Endodermal cell (in vitro differentiated cells): ENCODE measurements around the gene RAB3C. TPM values are rescaled to one million over a fixed set of nuclear protein-coding genes. Genes with fewer than 3 reads are reported as not detected.
"Not testable (repeated sequence)": the region's sequence is repeated elsewhere in the genome, so short reads cannot be mapped to it uniquely, and the experiment has no call there.

Source experiments
- DNase-seq: peaks from one replicate; pipeline ENCODE4 v3.0.0-alpha.2; 2017
- H3K27ac ChIP-seq: 2 replicates; pipeline ENCODE4 v1.5.1; 2013; ENCODE audit warnings: mild to moderate bottlenecking, low read depth, low read length, moderate library complexity
- H3K27me3 ChIP-seq: 2 replicates; pipeline ENCODE4 v1.6.1; 2013; ENCODE audit warnings: mild to moderate bottlenecking, low read length, moderate library complexity; ENCODE audit not compliant: insufficient read depth, control insufficient read depth, poor library complexity, severe bottlenecking
- H3K36me3 ChIP-seq: 2 replicates; pipeline ENCODE4 v1.7.0; 2013; ENCODE audit warnings: mild to moderate bottlenecking, low read length, moderate library complexity; ENCODE audit not compliant: control insufficient read depth, insufficient read depth
- H3K4me1 ChIP-seq: one replicate; pipeline ENCODE4 v1.7.0; 2013; ENCODE audit warnings: low read length; ENCODE audit not compliant: control insufficient read depth, insufficient read depth
- H3K4me3 ChIP-seq: 2 replicates; pipeline ENCODE4 v1.5.1; 2013; ENCODE audit warnings: mild to moderate bottlenecking, low read length, moderate library complexity
- H3K9ac ChIP-seq: 2 replicates; pipeline ENCODE4 v1.6.1; 2013; ENCODE audit warnings: mild to moderate bottlenecking, low read length, moderate library complexity; ENCODE audit not compliant: poor library complexity, severe bottlenecking; ENCODE audit errors: extremely low read depth
- H3K9me3 ChIP-seq: 2 replicates; pipeline ENCODE4 v1.6.1; 2013; ENCODE audit warnings: mild to moderate bottlenecking, low read length, moderate library complexity; ENCODE audit not compliant: control insufficient read depth
- H3K27ac Mint-ChIP-seq: 2 replicates; pipeline ENCODE4 v1.8.0; 2020; ENCODE audit warnings: mixed read lengths
- H3K27me3 Mint-ChIP-seq: 2 replicates; pipeline ENCODE4 v1.8.0; 2021; ENCODE audit warnings: mild to moderate bottlenecking, mixed read lengths; ENCODE audit not compliant: insufficient read depth
- H3K36me3 Mint-ChIP-seq: 2 replicates; pipeline ENCODE4 v1.8.0; 2020; ENCODE audit warnings: low read depth, mixed read lengths
- H3K4me1 Mint-ChIP-seq: 2 replicates; pipeline ENCODE4 v1.8.0; 2020; ENCODE audit warnings: mixed read lengths
- H3K4me3 Mint-ChIP-seq: 2 replicates; pipeline ENCODE4 v1.8.0; 2020; ENCODE audit warnings: mild to moderate bottlenecking, moderate library complexity, mixed read lengths
- H3K9me3 Mint-ChIP-seq: 2 replicates; pipeline ENCODE4 v1.8.0; 2020; ENCODE audit warnings: mild to moderate bottlenecking, mixed read lengths
- CTCF ChIP-seq: fragments of 200-600 bp; sonication (generic); conservative IDR thresholded peaks from 2 replicates; pipeline ENCODE4 v1.5.0; 2021; ENCODE audit warnings: antibody characterized with exemption, mild to moderate bottlenecking
- whole genome bisulfite sequencing, 2 experiments: methylation state at CpG; one replicate each; pipeline versions ENCODE4 v1.1.5 to v1.1.7; 2013; ENCODE audit warnings: missing lambda C conversion rate in 2 of 2, mixed read lengths in 1 of 2; ENCODE audit not compliant: insufficient coverage in 1 of 2, insufficient read length in 1 of 2; 5-methylcytosine and 5-hydroxymethylcytosine counted together
- total RNA-seq, 2 donors: library from RNA; stranded (reverse); fragmentation: NEBNext Ultra II Directional in 1 of 2; extraction: Animal tissue kit (Norgen Biotek cat#: 25700) in 1 of 2; gene quantifications; 2 replicates in 1 of 2; 3 replicates in 1 of 2; pipeline ENCODE4 v1.2.1, GENCODE V29; 2021

The RAB3C gene
- total RNA-seq, 2 donors from 2014 or later: 5.8 to 15.1 TPM

GRCh38 chr5:58687595-58687994 lies 104.7 kb downstream of the RAB3C start:
- no peak for TF ChIP-seq CTCF
- H3K9me3 ChIP-seq: no peaks in the 10 kb centered on the region
- no peak overlapping the region for H3K4me3 Mint-ChIP-seq
- no peaks in the 10 kb centered on the region for H3K36me3 ChIP-seq
- no peak overlapping the region for H3K27ac ChIP-seq
- no peaks in the 10 kb centered on the region for H3K27me3 ChIP-seq
- DNase-seq: no peak
- H3K9ac ChIP-seq: no peak overlapping the region
- no peaks in the 10 kb centered on the region for H3K9me3 Mint-ChIP-seq
- H3K36me3 Mint-ChIP-seq: no peaks in the 10 kb centered on the region
- H3K4me1 Mint-ChIP-seq: no peaks in the 10 kb centered on the region
- no peaks in the 10 kb centered on the region for H3K4me1 ChIP-seq
- no peaks in the 10 kb centered on the region for H3K27me3 Mint-ChIP-seq
- no peak overlapping the region for H3K4me3 ChIP-seq
- no peak overlapping the region for H3K27ac Mint-ChIP-seq

GRCh38 chr5:58699088-58699761 lies 116.3 kb downstream of the RAB3C start:
- DNase-seq: not testable (repeated sequence)
- H3K9me3 ChIP-seq: peaks cover 27% of the 10 kb centered on the region
- 92 to 95% methylated on average over 3 to 5 of the region's 5 CpGs for WGBS, 2 experiments

GRCh38 chr5:58699762-58700118 lies 116.9 kb downstream of the RAB3C start:
- Histone ChIP-seq H3K9ac (no peak overlapping the region), H3K27ac (no peak overlapping the region), H3K9me3 (peaks cover 27% of the 10 kb centered on the region), H3K4me3 (no peak overlapping the region), H3K36me3 (no peaks in the 10 kb centered on the region), H3K27me3 (no peaks in the 10 kb centered on the region), H3K4me1 (no peaks in the 10 kb centered on the region)
- H3K27me3 Mint-ChIP-seq: no peaks in the 10 kb centered on the region
- H3K4me1 Mint-ChIP-seq: no peaks in the 10 kb centered on the region
- DNase-seq: no peak
- no peak overlapping the region for H3K27ac Mint-ChIP-seq
- no peak for TF ChIP-seq CTCF
- H3K4me3 Mint-ChIP-seq: no peak overlapping the region
- peaks cover 64% of the 10 kb centered on the region for H3K9me3 Mint-ChIP-seq
- H3K36me3 Mint-ChIP-seq: peaks cover 7% of the 10 kb centered on the region
- WGBS, 2 experiments: 90 to 100% methylated on average over 3 to 6 of the region's 6 CpGs

More at GRCh38 chr5:58699088-58699761, 116.3 kb downstream of the RAB3C start:
- H3K27ac Mint-ChIP-seq, H3K36me3 ChIP-seq, H3K36me3 Mint-ChIP-seq, H3K4me1 ChIP-seq, H3K27me3 ChIP-seq, H3K4me1 Mint-ChIP-seq, H3K4me3 Mint-ChIP-seq, H3K27me3 Mint-ChIP-seq, H3K4me3 ChIP-seq, H3K27ac ChIP-seq, H3K9ac ChIP-seq: not testable (repeated sequence)
- peaks cover 68% of the 10 kb centered on the region for H3K9me3 Mint-ChIP-seq
